ENCODE measurements around the gene TNXB.
"Not testable (repeated sequence)": the region's sequence is repeated elsewhere in the genome, so short reads cannot be mapped to it uniquely, and the experiment has no call there.

TNXB gene

DNA sequence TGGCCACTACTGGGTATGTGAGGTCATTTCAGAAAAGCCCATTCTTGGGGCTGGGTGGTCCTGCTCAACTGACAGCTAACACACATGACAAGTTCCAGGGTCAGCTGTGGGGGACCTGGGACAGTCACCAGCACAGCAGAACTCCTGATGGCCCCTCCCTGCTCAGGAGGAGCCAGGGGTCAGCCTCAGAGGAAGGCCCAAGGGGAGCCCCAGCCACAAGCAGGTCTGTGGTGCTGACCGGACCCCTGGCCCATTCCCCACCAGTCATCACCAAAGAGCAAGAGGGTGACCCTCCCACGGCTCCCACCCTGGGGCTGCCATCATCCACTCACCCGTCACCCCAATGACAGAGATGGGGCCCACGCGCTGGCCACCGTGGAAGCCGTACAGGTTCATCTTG, 52.9 kb downstream of the TNXB start:
- no peak for DNase-seq

DNA sequence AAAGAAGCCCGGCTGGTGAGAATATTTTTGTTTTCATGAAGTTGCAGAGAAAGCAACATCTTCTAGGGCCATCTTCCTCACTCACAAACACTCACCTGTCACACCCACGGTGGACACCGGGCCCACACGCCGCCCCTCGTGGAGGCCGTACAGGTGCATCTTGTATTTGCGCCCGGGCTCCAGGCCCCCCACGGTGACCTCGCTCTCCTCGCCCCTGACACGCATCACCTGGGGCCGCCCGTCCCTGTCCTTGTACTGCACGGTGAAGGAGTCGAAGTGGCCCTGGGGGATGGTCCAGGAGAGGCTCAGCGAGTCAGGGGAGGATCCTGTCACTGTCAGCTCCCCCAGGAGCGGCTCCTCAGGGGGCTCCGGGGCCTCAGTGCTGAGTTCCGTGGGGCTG, 53.4 kb downstream of the TNXB start:
- DNase-seq, result not testable (repeated sequence)

DNA sequence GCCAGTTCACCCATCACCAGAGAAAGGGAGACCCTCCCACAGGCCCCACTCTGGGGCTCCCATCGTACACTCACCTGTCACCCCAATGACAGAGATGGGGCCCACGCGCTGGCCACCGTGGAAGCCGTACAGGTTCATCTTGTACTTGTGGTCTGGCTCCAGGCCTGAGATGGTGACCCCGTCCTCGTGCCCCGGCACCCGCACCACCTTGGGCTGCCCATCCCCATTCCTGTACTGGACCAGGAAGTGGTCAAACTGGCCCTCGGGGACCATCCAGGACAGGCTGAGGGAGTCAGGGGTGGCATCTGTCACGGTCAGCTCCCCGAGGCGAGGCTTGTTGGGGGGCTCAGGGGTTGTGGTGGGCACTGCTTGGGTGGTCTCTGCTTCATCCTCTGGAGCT, 55.8 kb downstream of the TNXB start:
- DNase-seq, result not testable (repeated sequence)

- DNase-seq, result not testable (repeated sequence)
Measured at GRCh38 chr6:32052626-32053025, 56.5 kb downstream of the TNXB start.

- DNase-seq, result no peak
Measured at GRCh38 chr6:32050562-32050961, 58.6 kb downstream of the TNXB start.

DNA sequence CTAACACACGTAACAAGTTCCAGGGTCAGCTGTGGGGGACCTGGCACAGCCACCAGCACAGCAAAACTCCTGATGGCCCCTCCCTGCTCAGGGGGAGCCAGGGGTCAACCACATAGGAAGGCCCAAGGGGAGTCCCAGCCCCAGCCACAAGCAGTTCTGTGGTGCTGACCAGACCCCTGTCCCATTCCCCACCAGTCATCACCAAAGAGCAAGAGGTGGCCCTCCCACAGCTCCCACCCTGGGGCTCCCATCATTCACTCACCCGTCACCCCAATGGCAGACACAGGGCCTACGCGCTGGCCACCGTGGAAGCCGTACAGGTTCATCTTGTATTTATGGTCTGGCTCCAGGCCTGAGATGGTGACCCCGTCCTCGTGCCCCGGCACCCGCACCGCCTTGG, 59.4 kb downstream of the TNXB start:
- DNase-seq, result not testable (repeated sequence)

GRCh38 chr6:32049149-32049548, 60.0 kb downstream of the TNXB start:
- DNase-seq, result not testable (repeated sequence)

- no peak for DNase-seq
Measured at GRCh38 chr6:32047855-32048766, 61.0 kb downstream of the TNXB start.

DNA sequence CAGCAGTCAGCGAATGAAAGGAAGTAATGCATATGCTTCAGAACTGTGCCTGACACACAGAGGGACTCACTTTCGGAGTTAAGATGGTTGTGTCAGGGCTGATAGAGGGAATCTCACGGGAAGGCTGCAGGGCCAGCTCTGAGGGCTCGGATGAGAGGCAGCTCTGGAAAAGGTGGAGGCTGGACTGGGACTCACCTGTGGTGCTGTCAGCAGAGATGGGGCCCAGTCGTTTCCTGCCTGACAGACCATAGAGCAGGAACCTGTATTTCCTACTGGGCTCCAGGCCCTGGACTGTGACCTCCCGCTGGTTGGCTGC, 61.6 kb downstream of the TNXB start:
- no peak for DNase-seq

GRCh38 chr6:32047084-32047478, 62.1 kb downstream of the TNXB start:
- no peak for DNase-seq

- DNase-seq, result no peak
Measured at GRCh38 chr6:32046450-32047083, 62.6 kb downstream of the TNXB start.

DNA sequence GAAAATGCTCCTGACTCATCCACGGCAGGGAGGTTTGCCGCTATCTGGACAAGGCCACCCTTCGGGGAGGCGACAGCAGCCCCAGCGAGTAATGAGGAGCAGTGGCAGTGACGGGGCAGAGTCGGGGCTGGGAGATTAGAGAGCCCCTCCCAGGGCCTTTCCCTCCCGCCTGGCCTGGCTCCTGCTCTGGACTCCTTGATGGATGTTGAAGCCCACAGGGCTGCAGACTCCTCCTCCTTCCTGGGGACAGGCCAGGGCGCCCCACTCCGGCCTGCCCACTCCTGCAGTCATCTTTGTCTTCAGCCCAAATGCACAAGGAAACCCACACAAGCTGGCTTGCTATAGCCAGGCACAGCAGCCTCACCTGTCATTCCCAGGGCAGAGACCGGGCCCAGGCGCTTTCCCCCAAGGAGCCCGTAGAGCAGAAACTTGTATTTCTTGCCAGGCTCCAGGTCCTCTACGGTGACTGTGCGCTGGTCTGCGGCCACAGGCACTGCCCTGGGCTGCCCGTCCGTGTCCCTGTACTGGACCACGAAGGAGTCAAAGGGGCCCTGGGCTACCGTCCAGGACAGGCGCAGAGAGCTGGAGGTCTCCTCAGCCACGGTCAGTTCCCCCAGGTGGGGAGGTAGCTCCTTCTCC, 63.2 kb downstream of the TNXB start:
- no peak for DNase-seq

GRCh38 chr6:32044916-32045315, 64.2 kb downstream of the TNXB start:
- DNase-seq, result not testable (repeated sequence)

DNA sequence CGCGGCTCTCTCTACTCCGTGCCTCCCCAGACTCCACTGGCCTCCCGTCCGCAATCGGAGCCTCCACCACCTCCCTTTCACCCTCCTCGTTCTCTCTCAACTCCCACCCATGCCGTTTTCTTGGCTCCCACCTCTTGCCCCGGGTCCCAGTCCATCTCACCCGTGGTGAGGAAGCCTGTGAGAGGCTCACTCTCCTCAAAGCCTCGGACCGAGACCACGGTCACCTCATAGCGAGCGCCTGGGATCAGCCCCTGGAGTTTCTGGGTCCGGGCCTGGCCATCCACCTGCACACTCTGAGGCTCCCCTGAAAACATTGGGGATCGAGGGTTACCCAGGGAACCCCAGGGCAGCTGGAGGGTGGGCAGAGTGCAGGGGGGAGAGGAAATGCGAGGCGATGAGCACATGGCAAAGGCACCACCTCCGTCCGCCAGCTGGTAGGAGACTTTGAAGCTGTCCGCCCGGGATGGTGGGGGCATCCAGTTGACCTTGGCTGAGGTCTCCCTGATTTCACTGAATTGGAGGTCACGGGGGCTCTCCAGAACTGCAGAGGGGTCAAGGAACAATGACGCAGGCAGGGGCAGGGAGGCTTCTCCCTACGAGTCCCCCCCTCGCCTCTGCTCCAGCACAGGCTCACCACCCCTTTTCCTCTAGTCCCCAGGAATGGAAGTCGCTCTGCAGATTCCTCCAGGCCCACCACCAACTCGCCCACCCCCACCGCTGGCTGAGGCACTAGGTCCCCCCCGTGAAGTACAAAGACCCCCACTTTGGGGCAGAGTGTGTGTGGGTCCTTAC, 65.4 kb downstream of the TNXB start:
- DNase-seq, result not testable (repeated sequence)

DNA sequence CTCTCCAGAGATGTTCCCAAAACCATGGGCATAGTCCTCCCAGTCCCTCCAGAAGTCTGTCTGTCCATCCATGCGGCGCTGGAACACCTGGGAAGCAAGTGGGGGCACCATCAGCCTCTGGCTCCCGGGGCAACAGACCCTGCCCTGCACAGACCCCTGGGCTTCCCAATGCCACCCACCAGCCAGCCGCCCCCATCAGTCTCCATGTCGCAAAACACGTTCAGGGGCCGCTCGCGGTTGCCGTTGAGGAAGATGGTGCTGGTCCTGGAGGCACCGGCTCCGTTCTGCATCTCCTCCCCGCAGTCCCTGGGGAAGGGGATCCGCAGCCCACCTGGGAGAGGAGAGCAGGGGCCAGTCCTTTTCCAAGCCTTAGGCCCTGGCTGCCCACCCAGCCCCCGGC, 66.9 kb downstream of the TNXB start:
- not testable (repeated sequence) for DNase-seq

GRCh38 chr6:32041385-32041784, 67.8 kb downstream of the TNXB start:
- not testable (repeated sequence) for DNase-seq

- not testable (repeated sequence) for DNase-seq
Measured at GRCh38 chr6:32041050-32041321, 68.2 kb downstream of the TNXB start.

GRCh38 chr6:32040299-32041049, 68.7 kb downstream of the TNXB start:
- DNase-seq, result not testable (repeated sequence)

- not testable (repeated sequence) for DNase-seq
Measured at GRCh38 chr6:32039321-32040274, 69.5 kb downstream of the TNXB start.

DNA sequence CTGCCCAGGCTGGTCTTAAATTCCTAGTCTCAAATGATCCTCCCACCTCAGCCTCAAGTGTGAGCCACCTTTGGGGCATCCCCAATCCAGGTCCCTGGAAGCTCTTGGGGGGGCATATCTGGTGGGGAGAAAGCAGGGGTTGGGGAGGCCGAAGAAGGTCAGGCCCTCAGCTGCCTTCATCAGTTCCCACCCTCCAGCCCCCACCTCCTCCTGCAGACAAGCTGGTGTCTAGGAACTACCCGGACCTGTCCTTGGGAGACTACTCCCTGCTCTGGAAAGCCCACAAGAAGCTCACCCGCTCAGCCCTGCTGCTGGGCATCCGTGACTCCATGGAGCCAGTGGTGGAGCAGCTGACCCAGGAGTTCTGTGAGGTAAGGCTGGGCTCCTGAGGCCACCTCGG, 70.3 kb downstream of the TNXB start:
- DNase-seq, result not testable (repeated sequence)
